GDM1 (cell line): ENCODE results near the gene NRSN1.

Source experiments
- DNase-seq: peaks from one replicate; lab custom pipeline; 2025; lab: John Stamatoyannopoulos, UW

Gene NRSN1, protein sequence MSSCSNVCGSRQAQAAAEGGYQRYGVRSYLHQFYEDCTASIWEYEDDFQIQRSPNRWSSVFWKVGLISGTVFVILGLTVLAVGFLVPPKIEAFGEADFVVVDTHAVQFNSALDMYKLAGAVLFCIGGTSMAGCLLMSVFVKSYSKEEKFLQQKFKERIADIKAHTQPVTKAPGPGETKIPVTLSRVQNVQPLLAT

DNA sequence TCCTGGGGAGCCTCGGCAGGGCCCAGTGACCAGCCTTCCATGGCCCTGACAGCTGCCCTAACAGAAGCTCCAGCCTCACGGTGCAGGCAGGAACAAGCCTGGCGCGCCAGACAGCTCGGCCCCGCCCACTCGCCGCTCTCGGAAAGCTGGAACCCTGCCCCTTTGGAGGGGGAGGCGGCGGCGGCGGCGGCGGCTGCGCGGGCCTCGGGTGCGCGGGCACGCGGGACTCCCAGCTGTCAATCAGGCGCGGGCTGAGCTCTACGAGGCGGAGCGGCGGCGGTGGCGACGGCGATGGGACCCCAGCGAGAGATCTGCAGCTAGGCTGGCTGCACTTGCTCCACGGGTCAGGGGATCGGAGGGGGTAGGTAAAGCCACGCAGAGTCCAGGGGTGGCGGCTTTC lies at the start of gene NRSN1:
Gene NRSN1, plus strand, starts transcription at position 236 of the 400 bp plus-strand sequence. CDS start 8,113 bp downstream, outside the sequence.
- DNase-seq: no peak

DNA sequence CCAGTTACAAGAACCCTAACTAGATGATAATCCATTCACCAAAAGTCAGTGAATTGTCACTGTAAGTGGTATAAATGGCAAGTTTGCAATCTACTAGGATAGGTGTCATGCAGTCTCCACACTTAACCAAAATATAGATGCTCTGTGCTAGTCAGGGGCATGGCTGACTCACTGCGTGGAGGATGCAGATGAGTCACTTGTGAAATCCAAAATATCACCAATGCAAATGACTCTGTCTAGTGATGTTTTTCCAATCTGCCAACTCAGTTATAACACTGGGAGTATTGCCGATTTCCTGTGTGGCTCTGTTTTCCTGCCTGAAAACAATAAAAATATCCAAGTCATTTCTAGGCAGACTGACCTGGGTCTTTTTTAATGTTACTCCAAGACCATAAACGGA lies 47.8 kb upstream of the NRSN1 start:
- no peak for DNase-seq

DNA sequence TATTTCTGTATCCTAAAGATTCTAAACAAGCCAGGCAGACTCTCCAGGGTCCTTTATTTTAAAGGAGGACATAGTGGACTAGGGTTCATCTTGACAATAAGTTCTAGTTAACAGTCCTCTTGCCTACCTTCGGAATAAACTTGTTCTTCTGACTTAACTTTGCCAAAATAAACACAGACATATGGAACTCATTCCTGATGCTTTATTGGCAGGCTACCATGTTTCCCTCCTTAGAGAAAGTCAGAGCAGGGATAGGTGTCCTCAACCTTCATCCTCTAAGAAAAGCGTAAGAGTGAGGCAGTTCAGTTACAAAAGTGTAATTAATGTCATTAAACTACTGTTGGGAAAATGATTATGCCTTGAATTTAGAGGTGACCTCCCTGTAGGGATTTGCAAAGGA lies 46.9 kb upstream of the NRSN1 start:
- DNase-seq: no peak

DNA sequence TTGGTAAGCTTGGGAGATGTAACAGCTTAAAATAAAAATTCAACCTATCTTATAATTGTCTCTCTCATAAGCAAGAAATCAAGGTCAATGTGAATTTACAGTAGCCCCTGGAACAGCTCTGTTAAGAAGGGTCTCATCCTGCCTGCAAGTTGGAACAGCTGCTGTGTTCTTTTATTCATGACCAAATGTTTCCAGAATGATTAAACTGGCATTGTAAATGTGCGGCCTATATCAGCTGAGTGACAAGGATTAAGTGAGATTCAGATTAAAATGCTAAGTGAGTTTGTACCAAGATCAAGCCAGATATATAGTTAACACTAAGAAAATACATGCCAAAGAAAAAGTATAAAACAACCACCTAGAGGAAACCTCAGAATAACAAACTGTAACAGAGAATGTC lies 45.3 kb upstream of the NRSN1 start:
- no peak for DNase-seq

DNA sequence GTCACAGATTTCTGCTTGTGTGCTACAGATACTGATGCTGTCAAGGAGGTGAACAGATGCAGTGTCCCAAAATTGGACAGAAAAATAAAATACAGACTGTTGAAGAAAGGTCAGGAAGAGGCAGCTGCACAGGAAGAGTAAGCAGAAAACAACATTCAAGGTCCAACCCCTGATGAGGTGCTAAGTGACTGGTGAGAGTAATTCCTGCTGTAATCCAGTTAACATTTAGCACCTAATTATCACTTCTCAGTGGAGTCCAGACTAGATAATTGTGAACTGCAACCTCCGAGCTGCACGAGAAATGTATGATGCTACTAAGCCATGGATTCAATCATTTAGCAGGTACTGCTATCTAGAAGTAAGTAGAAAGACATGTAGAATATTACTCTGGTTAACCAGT lies 36.3 kb upstream of the NRSN1 start:
- no peak for DNase-seq

DNA sequence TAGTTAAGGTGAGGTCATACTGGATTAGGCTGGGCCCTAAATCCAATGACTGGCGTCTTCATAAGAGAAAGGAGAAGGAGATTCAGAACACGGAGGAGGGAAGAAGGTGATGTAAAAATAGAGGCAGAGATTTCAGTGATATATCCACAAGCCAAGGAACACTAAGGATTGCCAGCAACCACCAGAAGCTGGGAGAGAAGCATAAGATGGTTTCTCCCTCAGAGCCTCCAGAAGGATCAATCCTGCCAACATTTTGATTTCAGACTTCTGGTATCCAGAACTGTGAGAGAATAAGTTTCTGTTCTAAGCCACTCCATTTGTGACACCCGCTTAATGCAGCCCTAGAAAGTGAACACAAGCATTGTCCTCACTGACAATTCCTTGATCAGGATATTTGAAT lies 33.6 kb upstream of the NRSN1 start:
- DNase-seq: no peak

DNA sequence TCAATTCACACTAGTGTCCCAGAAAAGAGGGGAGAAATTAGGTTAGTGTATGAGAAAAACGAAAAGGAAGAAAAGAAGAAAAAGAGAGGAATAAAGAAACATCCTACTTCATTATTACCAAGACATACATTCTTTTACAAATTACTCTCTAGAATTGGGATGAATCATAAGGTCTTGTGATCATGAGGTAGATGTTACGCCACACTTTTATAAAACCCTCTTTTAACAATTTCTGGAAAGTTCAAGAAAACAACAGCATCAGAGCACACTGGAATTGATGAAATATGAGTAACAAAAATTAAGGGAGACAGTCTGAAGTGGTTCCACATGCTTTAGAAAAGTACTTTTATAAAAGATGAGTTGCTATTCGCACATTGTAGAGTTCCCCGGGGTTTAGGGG lies 32.6 kb upstream of the NRSN1 start:
- no peak for DNase-seq

DNA sequence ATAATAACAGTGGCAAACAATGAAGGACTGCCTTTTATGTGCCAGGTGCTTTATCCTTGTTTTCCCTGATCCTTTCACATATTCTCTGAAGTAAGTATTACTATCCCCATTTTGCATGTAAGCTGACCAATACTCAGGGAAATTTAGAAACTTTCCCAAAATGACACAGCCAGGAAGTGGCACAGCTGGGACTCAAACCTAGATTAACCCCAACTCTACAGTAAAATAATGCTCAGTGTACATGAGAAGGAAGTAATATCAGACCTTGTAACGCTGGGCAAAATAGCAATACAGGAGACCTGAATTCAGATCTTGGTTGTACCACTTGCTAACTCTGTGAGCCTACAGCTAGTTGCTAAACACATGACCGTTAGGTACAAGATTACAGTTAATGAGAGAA lies 26.8 kb upstream of the NRSN1 start:
- no peak for DNase-seq

DNA sequence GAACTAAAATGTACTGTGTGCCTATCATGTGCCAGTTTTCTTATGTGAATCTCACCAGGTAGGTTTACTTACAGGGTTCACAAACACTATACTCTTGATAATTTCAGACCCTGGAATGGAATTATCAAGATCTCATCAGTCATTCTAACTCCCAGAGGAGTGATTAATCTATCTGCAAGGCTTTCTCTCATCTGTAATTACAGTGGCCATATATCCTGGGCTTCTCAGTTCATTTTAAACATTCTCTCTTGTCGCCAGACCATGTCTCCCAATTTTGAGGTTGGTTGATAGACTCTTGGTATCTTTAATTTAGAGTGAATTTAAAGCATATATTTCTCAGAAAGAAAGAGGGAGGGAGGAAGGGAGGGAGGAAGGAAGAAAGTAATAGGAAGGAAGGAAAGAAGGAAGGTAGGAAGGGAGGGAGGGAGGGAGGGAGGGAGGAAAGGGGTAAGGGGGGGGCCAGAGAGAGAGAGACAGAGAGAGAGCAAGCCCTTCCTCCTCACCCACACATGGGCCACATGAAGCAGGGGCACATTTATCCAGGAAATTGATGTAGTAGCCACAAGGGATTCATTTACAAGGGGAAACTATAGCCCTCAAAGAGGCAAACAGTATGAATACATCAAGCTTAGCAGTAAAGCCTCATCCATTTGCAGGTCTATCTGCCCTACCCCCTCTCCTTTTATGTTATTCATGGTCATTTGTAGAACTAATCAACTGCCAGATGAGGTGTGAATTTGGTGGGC lies 25.8 kb upstream of the NRSN1 start:
- no peak for DNase-seq

DNA sequence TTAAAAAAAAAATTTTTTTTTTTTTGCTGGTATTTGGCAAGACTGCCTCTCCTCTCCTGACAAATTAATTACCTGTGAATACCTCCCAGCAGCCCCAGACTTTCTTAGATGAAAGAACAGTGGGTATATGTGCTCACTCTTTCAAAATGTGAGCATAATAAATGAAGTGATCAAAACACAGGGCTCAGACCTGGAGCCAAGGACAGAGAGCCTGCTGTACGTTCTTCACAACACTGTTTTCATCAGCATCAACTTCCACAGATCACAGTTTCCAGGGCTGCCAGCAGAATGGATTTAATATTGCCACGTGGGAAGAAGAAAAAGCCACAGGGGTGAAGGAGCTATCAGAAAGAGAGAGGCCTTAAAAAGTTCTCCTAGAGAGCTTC lies 25.3 kb upstream of the NRSN1 start:
- no peak for DNase-seq

DNA sequence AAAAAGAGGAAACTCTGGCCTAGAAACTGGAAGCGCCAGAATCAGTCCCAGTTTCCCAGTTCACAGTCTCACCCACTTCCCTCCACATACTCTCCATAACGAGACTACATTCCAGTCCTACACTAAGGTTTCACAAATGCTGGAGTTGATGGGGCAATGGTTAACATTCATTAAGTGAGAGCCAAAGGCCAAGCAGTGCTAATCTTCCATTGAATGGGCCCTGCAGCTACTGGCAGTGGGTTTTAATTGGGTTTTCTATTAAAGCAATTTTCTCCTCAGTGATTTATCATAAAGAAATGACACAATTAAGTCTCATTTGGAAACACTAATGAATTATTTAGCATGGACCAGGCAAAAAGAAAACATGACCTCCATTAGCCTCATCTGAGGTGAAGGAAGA lies 20.8 kb upstream of the NRSN1 start:
- no peak for DNase-seq

DNA sequence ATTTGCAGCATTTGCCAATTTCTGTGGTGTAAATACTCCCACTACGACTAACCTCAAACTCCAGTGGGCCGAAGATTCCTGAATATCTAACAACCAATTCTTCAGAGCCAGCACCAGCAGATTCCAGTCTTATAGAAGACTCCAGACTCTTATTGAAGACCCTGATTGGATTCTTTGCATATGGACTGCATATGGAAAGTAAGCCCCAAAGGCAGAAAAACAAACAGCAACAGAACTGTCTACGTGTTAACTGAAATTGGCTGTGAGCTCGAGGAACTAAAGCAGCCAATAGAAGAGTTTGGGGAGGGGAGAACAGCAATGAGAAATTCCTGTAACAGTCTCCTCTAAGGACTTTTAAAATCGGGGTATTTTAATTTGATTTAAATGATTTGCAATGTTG lies 19.7 kb upstream of the NRSN1 start:
- DNase-seq: no peak

DNA sequence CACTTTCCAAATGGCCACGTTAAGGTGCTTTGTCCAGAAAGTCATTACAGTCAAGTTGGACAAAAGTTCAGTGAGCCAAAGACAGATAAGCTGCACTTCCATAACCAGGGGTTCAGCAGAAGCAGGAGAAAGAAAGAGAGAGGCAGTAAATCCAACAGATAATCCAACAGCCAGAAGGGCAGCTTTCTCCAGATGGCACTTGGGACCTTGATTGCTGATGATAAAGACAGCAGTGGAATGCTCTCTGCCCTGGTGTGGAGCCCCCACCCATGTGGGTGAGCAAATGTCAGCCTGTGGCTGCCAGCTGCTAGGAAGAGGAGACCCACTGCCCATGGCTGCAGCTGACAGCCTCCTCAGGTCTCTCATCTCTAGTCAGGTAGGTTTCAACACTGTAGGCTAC lies 18.7 kb upstream of the NRSN1 start:
- no peak for DNase-seq

DNA sequence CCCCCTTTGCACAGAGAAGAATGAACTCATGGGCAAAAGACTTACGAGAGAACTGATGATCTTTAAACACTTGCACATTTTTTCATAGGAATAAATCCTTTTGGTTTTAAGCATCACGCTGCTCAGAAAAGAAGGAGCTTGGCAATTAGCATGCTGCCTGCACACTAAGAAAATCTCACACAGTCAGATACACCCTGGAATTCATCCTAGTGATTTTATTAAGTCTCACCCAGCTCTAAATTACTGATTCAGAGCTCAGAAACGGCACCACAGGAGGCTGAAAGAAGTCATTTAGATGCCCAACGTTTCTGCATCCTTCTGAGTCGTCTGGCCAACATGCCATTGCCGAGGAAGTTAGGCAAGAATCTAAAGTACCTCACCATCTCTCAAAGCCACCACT lies 18.0 kb upstream of the NRSN1 start:
- DNase-seq: no peak

DNA sequence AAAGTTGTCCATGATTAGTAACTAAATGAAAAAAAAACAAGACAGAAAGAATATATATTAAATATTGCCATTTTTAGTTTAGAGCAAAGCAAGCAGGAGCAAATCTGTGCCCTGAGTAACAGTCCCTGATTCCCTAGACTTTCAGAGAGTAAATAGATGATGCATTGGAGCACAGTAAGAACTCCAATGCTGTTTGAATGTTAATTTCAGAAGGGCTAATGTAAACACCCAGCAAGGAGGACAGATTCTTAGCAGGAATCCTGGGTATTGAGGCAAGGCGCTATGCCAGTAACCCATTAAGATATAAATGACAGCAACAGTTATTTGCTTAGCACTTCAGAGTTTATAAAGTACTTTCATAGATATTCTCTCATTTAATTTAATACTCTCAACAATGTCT lies 15.6 kb upstream of the NRSN1 start:
- DNase-seq: no peak

DNA sequence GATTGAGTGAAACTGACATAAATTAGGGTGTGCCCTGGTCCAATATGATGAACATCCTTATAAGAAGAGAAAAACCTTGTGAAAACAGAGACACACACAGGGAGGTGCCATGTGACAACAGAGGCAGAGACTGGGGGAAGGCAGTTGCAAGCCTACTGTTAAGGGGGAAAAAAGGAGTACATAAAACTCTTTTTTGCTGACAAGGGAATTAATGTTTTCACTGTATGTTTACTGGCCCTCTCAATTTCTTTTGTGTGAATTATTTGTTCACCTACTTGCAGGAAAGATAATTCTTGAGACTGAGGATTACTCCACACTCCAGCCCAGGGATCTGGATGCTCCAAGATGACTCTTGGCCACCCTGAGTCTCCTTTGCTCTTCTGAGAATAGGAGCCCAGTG lies 12.1 kb upstream of the NRSN1 start:
- no peak for DNase-seq

DNA sequence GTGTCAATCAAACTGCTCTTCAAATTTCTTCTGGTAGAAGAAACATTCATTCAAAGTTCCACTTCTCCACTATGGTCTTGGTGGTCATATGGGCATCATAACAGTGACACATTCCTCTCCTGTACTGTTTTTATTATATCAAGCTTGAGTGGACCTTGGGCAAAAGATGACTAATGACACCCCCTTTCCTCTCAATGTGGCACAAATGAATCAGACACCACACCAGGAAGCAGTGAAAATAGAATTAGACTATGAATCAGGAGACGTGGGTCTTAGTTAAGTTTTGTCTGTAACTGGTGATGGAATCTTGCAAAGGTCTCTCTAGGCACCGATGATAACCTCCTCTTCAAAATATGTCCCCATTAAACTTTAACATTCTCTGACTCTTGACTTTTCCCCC lies 9.0 kb upstream of the NRSN1 start:
- DNase-seq: no peak

DNA sequence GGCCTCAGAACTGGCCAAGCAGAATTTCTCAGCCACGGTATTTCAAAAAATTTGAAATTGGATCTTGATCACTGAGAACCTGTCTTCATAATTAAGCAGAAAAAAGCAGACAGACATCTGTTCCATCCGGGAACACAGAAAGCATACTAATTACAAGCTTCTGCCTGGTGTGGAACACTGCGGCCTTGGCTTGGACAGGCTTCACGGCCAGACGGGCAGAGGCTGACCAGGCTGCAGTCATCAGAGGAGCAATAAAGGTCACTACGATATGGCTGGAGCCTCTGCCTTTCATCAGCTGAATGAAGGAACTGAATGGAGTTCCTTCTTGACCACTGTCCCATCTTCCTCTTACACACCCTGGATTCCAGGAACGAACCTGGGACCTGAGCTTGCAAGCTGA lies 3.9 kb upstream of the NRSN1 start:
- DNase-seq: no peak

DNA sequence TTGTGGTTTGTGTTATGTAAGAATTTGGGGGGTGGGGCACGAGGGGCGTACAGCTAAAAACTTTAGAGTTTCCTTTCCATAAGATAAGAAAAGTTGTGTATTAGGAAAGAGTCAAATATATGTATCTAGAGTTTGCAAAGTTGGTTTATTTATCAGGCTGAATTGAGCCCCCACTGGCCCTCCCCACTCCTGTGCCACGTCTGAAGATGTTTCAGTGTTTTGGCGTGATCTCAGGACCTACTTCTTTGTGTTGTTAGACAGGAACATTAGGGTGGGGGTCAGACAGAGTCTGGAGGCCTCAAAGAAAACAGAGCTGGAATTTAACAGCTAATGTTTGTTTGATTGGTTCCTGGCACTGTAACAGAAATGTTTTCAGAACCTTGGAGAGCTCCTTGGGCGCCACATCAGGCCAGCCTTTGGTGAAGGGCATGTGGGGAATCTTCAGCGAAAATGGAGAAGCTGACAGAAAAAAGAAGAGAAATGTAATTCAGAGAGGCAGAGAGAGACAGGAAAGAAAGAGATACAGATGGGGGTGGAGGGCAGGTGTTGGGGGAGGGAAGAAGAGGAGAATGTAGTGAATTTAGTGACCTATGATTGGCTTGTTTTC lies 674 bp downstream of the NRSN1 start:
- DNase-seq: peak; percentile 6

DNA sequence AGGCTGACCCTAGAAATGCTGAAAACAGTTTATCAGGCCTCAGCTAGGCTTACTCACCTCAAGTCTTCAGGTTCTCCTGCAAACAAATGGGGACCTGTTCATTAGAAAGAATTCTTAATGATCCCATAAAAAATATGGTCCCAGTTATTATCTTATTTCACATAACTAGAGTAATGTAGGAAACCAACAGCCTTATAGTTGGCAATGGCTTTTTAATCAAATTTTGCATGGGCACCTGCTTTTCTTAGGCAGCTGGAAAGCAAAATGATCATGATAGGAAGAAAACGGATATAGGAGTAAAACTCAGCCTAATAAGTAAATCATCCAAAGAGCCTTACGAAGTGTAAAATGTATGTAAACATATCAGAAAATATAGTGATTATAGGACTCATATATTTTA lies 1.3 kb downstream of the NRSN1 start:
- no peak for DNase-seq

DNA sequence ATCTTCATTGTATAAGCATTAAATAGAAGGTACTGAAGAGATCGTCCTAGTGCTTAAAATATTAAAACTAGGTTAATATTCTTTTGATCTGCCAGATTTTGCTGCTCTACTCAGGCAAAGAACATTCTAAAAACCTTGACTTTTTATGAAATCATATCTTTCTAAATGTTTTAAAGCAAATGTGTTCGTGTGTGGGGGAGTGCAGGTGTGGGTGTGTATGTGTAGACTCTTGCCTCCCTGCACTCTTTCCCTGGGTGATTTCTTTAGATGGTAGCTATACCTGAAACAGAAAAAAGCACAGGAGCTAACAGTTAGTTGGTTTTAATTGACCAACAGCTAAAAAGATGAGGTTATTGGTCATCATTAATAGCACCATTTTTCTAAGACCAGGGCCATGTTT lies 5.7 kb downstream of the NRSN1 start:
- no peak for DNase-seq

DNA sequence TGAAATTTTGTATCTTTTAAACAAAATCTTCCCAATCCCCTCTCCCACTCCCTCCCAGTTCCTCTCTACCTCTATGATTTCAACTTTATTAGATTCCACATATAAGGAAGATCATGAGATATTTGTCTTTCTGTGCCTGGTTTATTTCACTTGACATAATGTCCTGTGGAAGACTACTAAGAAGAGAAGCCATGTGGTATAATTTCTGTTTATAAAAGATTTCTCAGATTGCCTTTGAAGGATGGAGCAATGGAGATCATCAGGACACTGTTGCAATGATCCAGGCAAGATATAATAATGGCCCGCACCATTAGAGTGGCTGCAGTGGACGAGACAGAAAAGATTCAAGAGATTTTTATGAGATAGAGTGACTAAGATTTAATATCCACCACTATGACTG lies 13.1 kb downstream of the NRSN1 start:
- no peak for DNase-seq

DNA sequence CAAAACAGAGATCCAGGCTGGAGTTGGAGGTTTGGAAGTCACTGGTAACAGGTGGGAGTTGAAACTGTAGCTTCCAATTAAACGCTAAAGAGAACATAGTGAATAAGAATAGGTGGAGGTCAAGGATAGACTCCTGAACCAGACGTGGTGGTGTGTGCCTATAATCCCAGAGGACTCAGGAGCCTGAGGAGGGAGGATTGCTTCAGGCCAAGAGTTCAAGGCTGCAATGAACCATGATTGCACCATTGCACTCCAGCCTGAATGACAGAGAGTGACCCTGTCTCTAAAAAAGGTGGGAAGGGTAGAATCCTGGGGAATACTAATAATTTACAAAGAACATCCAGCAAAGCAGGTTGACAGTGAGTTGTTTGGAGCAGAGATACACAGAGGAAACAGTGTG lies 13.6 kb downstream of the NRSN1 start:
- no peak for DNase-seq

DNA sequence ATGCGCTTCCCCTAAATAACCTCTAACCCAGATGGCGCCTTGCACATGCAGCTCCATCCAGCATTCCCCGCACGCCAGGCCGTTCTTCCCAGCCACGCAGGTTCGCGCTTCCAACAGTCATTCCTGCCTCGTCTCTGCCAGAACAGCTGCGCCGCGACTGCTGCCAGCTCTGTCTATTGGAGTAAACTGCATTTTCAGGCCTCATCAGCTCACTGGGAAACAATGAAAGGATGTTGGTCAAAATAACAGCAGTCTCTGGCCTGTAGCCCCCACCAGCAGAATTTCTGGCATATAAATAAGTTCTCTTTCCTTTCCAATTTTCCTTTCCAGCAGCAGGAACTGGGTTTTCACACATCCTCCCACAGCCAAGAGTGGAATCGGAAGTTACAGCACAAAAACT lies 14.6 kb downstream of the NRSN1 start:
- DNase-seq: no peak
